Measurements from ENCODE around the gene CCBE1.

DNA sequence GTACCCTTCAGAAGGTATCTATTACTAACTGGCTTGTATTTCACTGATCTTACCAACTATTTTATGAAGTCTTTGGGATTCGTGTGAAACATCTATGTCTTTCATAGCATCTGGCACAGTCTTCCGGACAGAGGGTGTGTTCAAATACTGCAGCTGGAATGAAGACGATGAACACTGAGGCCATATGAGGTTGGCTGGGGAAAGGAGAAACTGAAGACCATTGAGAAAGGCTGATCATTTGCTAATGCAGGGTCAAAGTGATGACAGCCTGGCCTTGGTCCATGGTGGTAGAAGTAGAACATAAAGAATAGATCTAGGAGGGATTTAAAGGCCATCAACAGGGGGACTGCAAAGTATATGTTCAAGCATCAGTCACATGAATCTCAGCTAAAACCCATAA lies 132.7 kb downstream of the CCBE1 start:
- TF ChIP-seq, protein P1, sequence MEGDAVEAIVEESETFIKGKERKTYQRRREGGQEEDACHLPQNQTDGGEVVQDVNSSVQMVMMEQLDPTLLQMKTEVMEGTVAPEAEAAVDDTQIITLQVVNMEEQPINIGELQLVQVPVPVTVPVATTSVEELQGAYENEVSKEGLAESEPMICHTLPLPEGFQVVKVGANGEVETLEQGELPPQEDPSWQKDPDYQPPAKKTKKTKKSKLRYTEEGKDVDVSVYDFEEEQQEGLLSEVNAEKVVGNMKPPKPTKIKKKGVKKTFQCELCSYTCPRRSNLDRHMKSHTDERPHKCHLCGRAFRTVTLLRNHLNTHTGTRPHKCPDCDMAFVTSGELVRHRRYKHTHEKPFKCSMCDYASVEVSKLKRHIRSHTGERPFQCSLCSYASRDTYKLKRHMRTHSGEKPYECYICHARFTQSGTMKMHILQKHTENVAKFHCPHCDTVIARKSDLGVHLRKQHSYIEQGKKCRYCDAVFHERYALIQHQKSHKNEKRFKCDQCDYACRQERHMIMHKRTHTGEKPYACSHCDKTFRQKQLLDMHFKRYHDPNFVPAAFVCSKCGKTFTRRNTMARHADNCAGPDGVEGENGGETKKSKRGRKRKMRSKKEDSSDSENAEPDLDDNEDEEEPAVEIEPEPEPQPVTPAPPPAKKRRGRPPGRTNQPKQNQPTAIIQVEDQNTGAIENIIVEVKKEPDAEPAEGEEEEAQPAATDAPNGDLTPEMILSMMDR (IDR thresholded peaks at IDR 0.05; ENCODE audit: insufficient read depth, low read length, poor library complexity, severe bottlenecking): no peak
- TF ChIP-seq EZH2phosphoT487 (conservative IDR thresholded peaks at IDR 0.05; ENCODE audit: low read length): no peak

All from SU-DHL-6 (cell line).